Kidney glomerular epithelial cell (primary cell): ENCODE data around the gene MIB1.
A peak's percentile ranks its signal among the peaks of the same experiment; 100 is the strongest.
"Not testable (repeated sequence)": the region's sequence is repeated elsewhere in the genome, so short reads cannot be mapped to it uniquely, and the experiment has no call there.

ENCODE experiments used
- DNase-seq: peaks from one replicate; lab custom pipeline; 2025; lab: John Stamatoyannopoulos, UW

Gene MIB1

GRCh38 chr18:21740538-21741311 lies at the start of gene MIB1:
Gene MIB1, plus strand, starts transcription at chr18:21740792. Its CDS starts 792 bp downstream, at chr18:21741584.
- DNase-seq: peak; percentile 96

GRCh38 chr18:21693322-21693721 lies 47.3 kb upstream of the MIB1 start:
- DNase-seq: no peak

- no peak for DNase-seq
Measured at GRCh38 chr18:21700528-21701075, 40.0 kb upstream of the MIB1 start.

- no peak for DNase-seq
Measured at GRCh38 chr18:21701621-21702020, 39.0 kb upstream of the MIB1 start.

GRCh38 chr18:21702602-21703001 lies 38.0 kb upstream of the MIB1 start:
- no peak for DNase-seq

- no peak for DNase-seq
Measured at GRCh38 chr18:21703241-21703820, 37.3 kb upstream of the MIB1 start.

GRCh38 chr18:21704603-21705364 lies 35.8 kb upstream of the MIB1 start, which contains the start of gene ABHD3:
Gene ABHD3, minus strand, starts transcription at chr18:21704774. Its CDS starts 109 bp downstream, at chr18:21704665.
- DNase-seq: peak; percentile 87

GRCh38 chr18:21706386-21706865 lies 34.2 kb upstream of the MIB1 start:
- no peak for DNase-seq

GRCh38 chr18:21707130-21707529 lies 33.5 kb upstream of the MIB1 start:
- DNase-seq: not testable (repeated sequence)

- no peak for DNase-seq
Measured at GRCh38 chr18:21714474-21714873, 26.1 kb upstream of the MIB1 start.

GRCh38 chr18:21722687-21723086 lies 17.9 kb upstream of the MIB1 start:
- no peak for DNase-seq

GRCh38 chr18:21725201-21725600 lies 15.4 kb upstream of the MIB1 start:
- DNase-seq: no peak

GRCh38 chr18:21727702-21728101 lies 12.9 kb upstream of the MIB1 start:
- no peak for DNase-seq

GRCh38 chr18:21733011-21733410 lies 7.6 kb upstream of the MIB1 start:
- DNase-seq: no peak

- DNase-seq: no peak
Measured at GRCh38 chr18:21735452-21736015, 5.1 kb upstream of the MIB1 start.

GRCh38 chr18:21736926-21737325 lies 3.7 kb upstream of the MIB1 start:
- not testable (repeated sequence) for DNase-seq

- no peak for DNase-seq
Measured at GRCh38 chr18:21739604-21740537, 721 bp upstream of the MIB1 start.

GRCh38 chr18:21741312-21741561 lies 645 bp downstream of the MIB1 start:
- no peak for DNase-seq

- no peak for DNase-seq
Measured at GRCh38 chr18:21741562-21742314, 1.1 kb downstream of the MIB1 start.

- DNase-seq: peak; percentile 27
Measured at GRCh38 chr18:21742315-21742687, 1.7 kb downstream of the MIB1 start.
